ACHN (cell line): Measurements from ENCODE around the gene TFG.
"Not testable (repeated sequence)": the region's sequence is repeated elsewhere in the genome, so short reads cannot be mapped to it uniquely, and the experiment has no call there.

ENCODE experiments used
- DNase-seq: peaks from one replicate; pipeline ENCODE4 v3.0.0-alpha.2; 2015
- in situ Hi-C: cut with HindIII; loops from 2 replicates; pipeline ENCODE4 v1.10.0; 2017; ENCODE audit warnings: low sequenced_read_pairs, low pct_ligation_motif_present, low pct_unique_long_range_greater_than_20kb

The TFG gene

GRCh38 chr3:100708989-100709841 lies at the start of gene TFG:
Gene TFG, plus strand, starts transcription at chr3:100709494. Its CDS starts 4,192 bp downstream, at chr3:100713686.
- in situ Hi-C loops: no loop called here
- DNase-seq: peak; percentile 97

GRCh38 chr3:100661294-100661693 lies 48.0 kb upstream of the TFG start:
- DNase-seq, in situ Hi-C loops: not testable (repeated sequence)

- in situ Hi-C loops: no loop called here
- no peak for DNase-seq
Observed at GRCh38 chr3:100662113-100662823, 47.0 kb upstream of the TFG start.

GRCh38 chr3:100665230-100665629 lies 44.1 kb upstream of the TFG start:
- in situ Hi-C loops: no loop called here

GRCh38 chr3:100666699-100667098 lies 42.6 kb upstream of the TFG start:
- DNase-seq, in situ Hi-C loops: not testable (repeated sequence)

More at GRCh38 chr3:100665230-100665629, 44.1 kb upstream of the TFG start:
- DNase-seq: no peak

DNA sequence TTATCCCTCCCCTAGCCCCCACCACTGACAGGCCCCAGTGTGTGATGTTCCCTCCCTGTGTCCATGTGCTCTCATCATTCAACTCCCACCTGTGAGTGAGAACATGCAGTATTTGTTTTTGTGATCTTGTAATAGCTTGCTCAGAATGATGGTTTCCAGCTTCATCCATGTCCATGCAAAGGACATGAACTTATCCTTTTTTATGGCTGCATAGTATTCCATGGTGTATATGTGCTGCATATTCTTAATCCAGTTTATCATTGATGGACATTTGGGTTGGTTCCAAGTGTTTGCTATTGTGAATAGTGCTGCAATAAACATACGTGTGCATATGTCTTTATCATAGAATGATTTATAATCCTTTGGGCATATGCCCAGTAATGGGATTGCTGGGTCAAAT lies 42.0 kb upstream of the TFG start:
- DNase-seq, in situ Hi-C loops: not testable (repeated sequence)

GRCh38 chr3:100670995-100671394 lies 38.3 kb upstream of the TFG start:
- in situ Hi-C loops: not testable (repeated sequence)

DNA sequence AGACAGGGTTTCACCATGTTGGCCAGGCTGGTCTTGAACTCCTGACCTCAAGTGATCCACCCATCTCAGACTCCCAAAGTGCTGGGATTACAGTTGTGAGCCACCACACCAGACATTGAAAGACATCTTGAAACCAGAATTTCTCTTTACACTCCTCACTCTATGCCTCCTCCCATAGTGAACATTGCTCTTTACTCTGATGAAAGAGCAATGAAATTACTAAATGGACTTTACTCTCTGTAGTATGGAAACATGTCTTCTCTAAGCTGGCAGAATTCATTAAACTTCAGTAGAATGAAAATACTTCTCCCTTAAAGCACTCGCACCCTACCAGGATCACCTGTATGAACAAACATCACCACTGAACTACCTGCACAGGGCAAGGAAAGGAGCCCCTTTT lies 27.8 kb upstream of the TFG start:
- in situ Hi-C loops: no loop called here
- DNase-seq: no peak

More at GRCh38 chr3:100670995-100671394, 38.3 kb upstream of the TFG start:
- not testable (repeated sequence) for DNase-seq

DNA sequence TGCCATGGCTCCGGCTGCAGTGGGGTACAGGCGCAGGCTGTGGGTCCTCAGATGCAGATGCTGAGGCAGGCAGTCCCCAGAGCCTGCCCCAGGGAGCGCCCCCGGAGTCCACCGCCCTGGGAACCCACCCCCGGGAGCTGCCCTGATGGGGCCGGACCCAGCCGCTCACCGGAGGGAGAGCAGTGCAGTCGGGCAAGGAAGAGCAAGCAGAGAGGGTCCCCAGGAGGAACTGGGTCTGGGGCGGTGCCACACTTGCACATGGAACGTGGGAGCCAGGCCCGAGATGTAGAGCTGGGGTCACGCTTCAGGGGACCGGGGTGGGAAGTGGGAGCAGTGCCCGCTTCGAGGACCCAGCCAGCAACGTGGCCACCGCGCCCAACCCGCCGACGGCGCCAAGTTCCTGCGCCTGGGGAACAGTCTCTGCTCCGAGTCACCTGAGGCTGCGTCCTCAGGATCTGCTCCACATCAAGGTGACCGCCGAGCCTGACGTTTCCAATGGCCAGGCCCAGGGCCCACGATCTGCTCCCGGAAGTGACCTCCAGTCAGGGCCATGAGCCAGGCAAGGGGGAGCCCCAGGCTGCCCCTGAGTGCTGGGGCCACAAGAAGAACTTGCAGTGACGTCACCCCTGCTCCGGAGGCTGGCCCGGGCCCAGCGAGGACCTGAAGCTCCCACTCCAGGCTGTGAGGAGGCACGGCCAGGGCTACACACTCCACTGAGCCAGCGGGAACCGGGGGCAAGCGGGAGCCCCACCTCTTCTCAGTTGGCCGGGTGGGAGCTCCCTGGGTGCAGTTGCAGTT lies 27.0 kb upstream of the TFG start:
- in situ Hi-C loops: no loop called here

GRCh38 chr3:100682854-100683760 lies 26.2 kb upstream of the TFG start:
- in situ Hi-C loops: no loop called here

More for the DNA sequence above, 27.0 kb upstream of the TFG start:
- no peak for DNase-seq

GRCh38 chr3:100693225-100693624 lies 16.1 kb upstream of the TFG start:
- in situ Hi-C loops: no loop called here
- DNase-seq: no peak

More at GRCh38 chr3:100682854-100683760, 26.2 kb upstream of the TFG start:
- no peak for DNase-seq

DNA sequence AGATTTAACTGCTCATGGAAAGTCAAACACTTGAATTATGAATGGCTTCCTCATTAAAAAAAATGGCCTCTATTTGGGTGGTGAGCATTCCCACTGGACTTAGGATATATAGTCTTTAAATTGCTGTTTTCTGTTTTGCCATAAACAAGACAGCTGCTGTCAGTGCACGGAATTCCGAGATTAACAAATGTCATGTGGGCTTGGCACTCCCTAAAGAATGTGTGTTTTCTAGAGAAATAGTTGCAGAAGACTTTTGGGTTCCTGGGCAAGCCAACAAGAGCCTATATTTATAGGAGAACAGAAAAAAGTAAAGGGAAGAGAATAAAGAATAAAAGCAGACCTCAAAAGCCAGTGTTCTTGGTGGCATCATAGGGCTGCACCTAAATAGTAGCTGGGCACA lies 13.6 kb upstream of the TFG start:
- no peak for DNase-seq
- in situ Hi-C loops: no loop called here

DNA sequence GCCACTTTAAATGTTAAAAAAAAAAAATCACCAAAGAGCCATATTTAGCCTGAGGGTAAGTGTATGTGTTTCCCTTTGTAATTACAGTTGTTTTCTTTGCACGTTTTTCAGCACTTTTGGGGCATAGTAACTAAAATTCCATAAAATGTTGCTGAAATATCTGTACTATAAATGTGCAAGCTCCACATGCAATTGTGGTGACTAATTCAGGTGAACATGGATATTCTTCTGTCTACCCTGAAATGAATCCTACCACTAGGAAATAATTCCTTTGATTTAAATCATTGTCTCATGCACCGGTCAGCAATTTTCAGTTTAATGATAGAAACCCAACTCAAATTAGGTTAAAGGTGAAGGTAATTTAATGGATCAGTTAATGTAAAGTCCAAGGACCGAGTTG lies 13.1 kb upstream of the TFG start:
- DNase-seq: no peak
- in situ Hi-C loops: no loop called here

- in situ Hi-C loops: no loop called here
Observed at GRCh38 chr3:100697172-100697571, 12.1 kb upstream of the TFG start.

DNA sequence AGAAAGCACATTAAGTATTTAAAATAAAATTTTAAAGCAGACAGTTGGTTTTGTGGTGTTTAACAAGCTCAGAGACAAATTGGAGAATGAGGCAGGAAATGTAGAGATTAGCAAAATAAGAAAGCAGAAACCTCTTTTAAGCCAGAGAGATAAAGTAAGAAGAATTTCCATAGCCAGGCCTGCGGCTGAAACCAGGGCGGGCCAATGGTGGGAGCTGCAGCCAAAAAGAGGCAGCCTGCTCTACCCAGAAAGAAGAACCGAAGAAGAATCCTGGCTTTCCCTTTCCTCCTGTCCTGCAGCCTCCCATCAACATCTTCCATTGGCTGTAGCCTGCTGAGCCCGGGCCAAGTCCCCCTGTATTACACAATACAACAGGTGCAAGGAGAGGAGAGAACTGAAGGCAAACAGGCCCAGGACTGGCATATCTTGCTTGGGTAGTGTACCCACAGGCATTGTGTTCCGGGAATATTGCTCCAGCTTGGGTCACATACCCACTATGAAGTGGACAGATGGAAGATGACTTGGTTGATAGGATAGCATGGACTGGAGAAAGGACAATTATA lies 11.5 kb upstream of the TFG start:
- in situ Hi-C loops: no loop called here
- DNase-seq: no peak

More at GRCh38 chr3:100697172-100697571, 12.1 kb upstream of the TFG start:
- no peak for DNase-seq

DNA sequence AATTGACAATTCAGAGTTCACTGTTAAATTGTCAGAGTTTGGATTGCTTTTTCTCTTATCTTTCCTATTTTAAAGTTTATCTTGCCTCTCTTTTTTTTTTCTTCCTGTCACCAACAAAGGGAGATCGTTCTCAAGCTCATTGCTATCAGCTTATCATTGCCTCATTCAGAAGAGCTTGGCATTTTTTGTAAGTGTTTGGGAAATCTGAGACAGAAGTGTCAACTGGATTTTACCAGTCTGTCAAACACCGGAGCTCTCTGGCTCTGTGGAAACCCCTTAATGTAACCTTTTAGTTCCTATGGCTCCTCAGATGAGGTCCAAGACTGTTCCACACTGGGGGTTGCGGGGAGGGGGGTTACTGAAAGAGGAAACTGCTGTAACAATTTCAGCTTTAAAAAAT lies 10.6 kb upstream of the TFG start:
- DNase-seq: no peak
- in situ Hi-C loops: no loop called here

GRCh38 chr3:100700708-100701107 lies 8.6 kb upstream of the TFG start:
- in situ Hi-C loops: no loop called here
- DNase-seq: no peak
